ENCODE results near the gene KBTBD2.
"Not testable (repeated sequence)": the region's sequence is repeated elsewhere in the genome, so short reads cannot be mapped to it uniquely, and the experiment has no call there.

Gene KBTBD2

GRCh38 chr7:32891043-32891799, at the start of gene KBTBD2:
Gene KBTBD2, minus strand, starts transcription at chr7:32891760. Its CDS starts 12,156 bp downstream, at chr7:32879604.
- peak; percentile 73 for DNase-seq (ENCODE audit: low spot score)

- no peak for DNase-seq (ENCODE audit: low spot score)
These were observed 49.6 kb upstream of the KBTBD2 start for GRCh38 chr7:32941181-32941580.

- peak; percentile 19 for DNase-seq (ENCODE audit: low spot score)
These were observed 46.0 kb upstream of the KBTBD2 start for GRCh38 chr7:32937344-32938174.

- no peak for DNase-seq (ENCODE audit: low spot score)
These were observed 45.1 kb upstream of the KBTBD2 start for GRCh38 chr7:32936689-32937088.

- no peak for DNase-seq (ENCODE audit: low spot score)
These were observed 44.0 kb upstream of the KBTBD2 start for GRCh38 chr7:32935558-32935957.

- DNase-seq (ENCODE audit: low spot score), result no peak
These were observed 38.8 kb upstream of the KBTBD2 start for GRCh38 chr7:32930378-32930777.

- DNase-seq (ENCODE audit: low spot score), result no peak
These were observed 38.0 kb upstream of the KBTBD2 start for GRCh38 chr7:32929430-32930143.

- DNase-seq (ENCODE audit: low spot score), result no peak
These were observed 37.3 kb upstream of the KBTBD2 start for GRCh38 chr7:32928785-32929298.

- DNase-seq (ENCODE audit: low spot score), result no peak
These were observed 30.3 kb upstream of the KBTBD2 start for GRCh38 chr7:32921896-32922295.

- DNase-seq (ENCODE audit: low spot score), result not testable (repeated sequence)
These were observed 25.4 kb upstream of the KBTBD2 start for GRCh38 chr7:32916994-32917393.

GRCh38 chr7:32916006-32916405, 24.4 kb upstream of the KBTBD2 start:
- DNase-seq (ENCODE audit: low spot score), result no peak

- no peak for DNase-seq (ENCODE audit: low spot score)
These were observed 23.5 kb upstream of the KBTBD2 start for GRCh38 chr7:32915041-32915536.

GRCh38 chr7:32914184-32914583, 22.6 kb upstream of the KBTBD2 start:
- DNase-seq (ENCODE audit: low spot score), result no peak

- DNase-seq (ENCODE audit: low spot score), result no peak
These were observed 18.6 kb upstream of the KBTBD2 start for GRCh38 chr7:32910195-32910594.

GRCh38 chr7:32905175-32905662, 13.7 kb upstream of the KBTBD2 start:
- peak; percentile 54 for DNase-seq (ENCODE audit: low spot score)

GRCh38 chr7:32901629-32902028, 10.1 kb upstream of the KBTBD2 start:
- no peak for DNase-seq (ENCODE audit: low spot score)

GRCh38 chr7:32900433-32900995, 9.0 kb upstream of the KBTBD2 start:
- DNase-seq (ENCODE audit: low spot score), result no peak

- not testable (repeated sequence) for DNase-seq (ENCODE audit: low spot score)
These were observed 5.8 kb upstream of the KBTBD2 start for GRCh38 chr7:32897376-32897775.

GRCh38 chr7:32896564-32897347, 5.2 kb upstream of the KBTBD2 start:
- DNase-seq (ENCODE audit: low spot score), result no peak

GRCh38 chr7:32894171-32894570, 2.6 kb upstream of the KBTBD2 start:
- DNase-seq (ENCODE audit: low spot score), result no peak

- DNase-seq (ENCODE audit: low spot score), result no peak
These were observed 2.2 kb upstream of the KBTBD2 start for GRCh38 chr7:32893722-32894121.

Data from globus pallidus (tissue), 1 donor.